NT2/D1 (cell line): ENCODE data around the gene NUDT7.

ENCODE experiments used
- DNase-seq: peaks from one replicate; pipeline ENCODE4 v3.0.0-alpha.2; 2011; ENCODE audit warnings: low read depth, low spot score
- H3K27me3 ChIP-seq: 2 replicates; pipeline ENCODE4 v1.6.0; 2011; ENCODE audit warnings: mild to moderate bottlenecking; ENCODE audit not compliant: insufficient read length, insufficient read depth
- H3K36me3 ChIP-seq: 2 replicates; pipeline ENCODE4 v1.6.1; 2011; ENCODE audit warnings: mild to moderate bottlenecking, low read length, mixed read lengths; ENCODE audit not compliant: insufficient read depth, insufficient read length
- H3K4me1 ChIP-seq: 2 replicates; pipeline ENCODE4 v1.5.1; 2011; ENCODE audit not compliant: insufficient read depth, insufficient read length
- H3K4me3 ChIP-seq: 2 replicates; pipeline ENCODE4 v1.5.1; 2011; ENCODE audit warnings: low read depth; ENCODE audit not compliant: insufficient read length
- H3K9ac ChIP-seq: 2 replicates; pipeline ENCODE4 v1.6.0; 2011; ENCODE audit warnings: low read depth; ENCODE audit not compliant: insufficient read length
- H3K9me3 ChIP-seq: 2 replicates; pipeline ENCODE4 v1.5.1; 2011; ENCODE audit warnings: mild to moderate bottlenecking, low read length; ENCODE audit not compliant: insufficient read depth
- SUZ12 ChIP-seq: IDR thresholded peaks from 2 replicates; pipeline ENCODE4 v1.6.1; 2011; ENCODE audit not compliant: insufficient read length, insufficient read depth; ENCODE audit errors: extremely low read depth
- YY1 ChIP-seq: IDR thresholded peaks from 2 replicates; pipeline ENCODE4 v1.6.1; 2011; ENCODE audit not compliant: insufficient read length, insufficient read depth
- ZNF274 ChIP-seq: IDR thresholded peaks from 2 replicates; pipeline ENCODE4 v1.6.1; 2011; ENCODE audit warnings: mild to moderate bottlenecking, low read depth, low read length

Gene NUDT7

DNA sequence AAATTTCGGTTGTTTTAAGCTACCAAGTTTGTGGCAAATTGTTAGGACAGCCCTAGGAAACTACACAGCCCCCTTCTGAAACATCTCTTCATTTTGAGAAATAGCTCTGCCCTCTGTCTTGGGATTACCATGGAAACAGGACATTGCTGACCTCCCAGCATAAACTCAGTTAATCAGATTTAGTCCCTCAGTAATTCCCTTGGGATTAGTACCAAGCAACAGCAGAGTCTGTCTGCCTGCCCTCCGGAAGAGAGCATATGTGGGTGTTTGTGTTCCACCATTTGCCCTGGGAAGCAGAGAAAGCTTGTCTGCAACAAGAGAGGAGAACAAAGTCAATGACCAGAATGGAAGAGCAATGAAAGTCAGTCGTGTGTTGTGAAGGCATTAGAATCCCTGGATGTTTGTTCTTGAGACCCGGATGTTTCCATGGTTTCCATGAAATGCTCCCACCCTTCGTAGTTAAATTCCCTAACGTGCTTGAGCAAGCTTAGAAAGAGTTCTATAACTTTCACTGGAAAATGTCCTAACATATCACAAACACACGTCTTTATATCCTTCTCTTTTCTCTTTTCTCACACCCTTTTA lies 26.2 kb downstream of the NUDT7 start:
- TF ChIP-seq ZNF274: no peak
- Histone ChIP-seq H3K4me3 (no peak overlapping the region), H3K36me3 (no peaks in the 10 kb centered on the region), H3K4me1 (no peaks in the 10 kb centered on the region), H3K9me3 (no peaks in the 10 kb centered on the region), H3K9ac (no peak overlapping the region), H3K27me3 (peaks cover 3% of the 10 kb centered on the region)
- DNase-seq: no peak

DNA sequence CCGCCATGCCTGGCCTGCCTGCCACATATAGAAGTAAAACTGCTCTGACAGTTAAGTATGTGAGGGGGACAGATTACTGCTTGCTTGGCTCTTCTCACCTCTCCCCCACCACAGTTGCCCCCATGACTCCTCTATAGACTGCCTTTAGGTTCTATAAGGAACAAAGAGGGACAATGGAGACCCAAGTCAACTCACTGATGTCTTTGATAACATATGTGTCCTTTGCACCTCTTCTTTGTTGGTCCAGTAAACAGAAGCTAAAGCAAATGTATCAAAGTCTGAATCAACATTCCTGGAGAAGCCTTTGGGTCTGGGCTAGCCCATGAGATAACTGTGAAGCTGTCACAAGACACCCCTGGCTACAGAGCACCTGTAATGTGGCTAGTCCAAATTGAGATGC lies 27.1 kb downstream of the NUDT7 start:
- Histone ChIP-seq H3K27me3 (peaks cover 3% of the 10 kb centered on the region), H3K9ac (no peak overlapping the region), H3K9me3 (no peaks in the 10 kb centered on the region), H3K4me1 (no peaks in the 10 kb centered on the region), H3K36me3 (no peaks in the 10 kb centered on the region), H3K4me3 (no peak overlapping the region)
- no peak for TF ChIP-seq SUZ12
- no peak for TF ChIP-seq ZNF274
- TF ChIP-seq YY1: no peak
- no peak for DNase-seq

DNA sequence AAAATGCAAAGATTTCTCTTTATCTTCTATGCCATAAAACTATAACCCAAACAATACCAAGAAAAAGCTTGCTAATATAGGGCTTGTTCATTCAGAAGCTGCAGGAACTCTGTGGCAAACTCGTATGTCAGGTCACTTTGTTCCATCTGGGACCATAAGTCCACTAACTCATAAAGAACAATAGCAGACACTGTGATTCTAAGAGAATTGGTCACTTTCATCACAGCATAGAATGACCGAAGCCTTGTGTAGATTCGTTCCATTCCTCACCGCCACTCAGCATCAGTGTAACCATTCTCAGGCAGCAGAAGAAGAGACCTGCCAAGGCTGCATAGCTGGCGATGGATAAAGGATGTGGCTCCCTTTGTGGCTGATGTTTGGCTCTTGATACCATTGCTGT lies 35.7 kb downstream of the NUDT7 start:
- Histone ChIP-seq H3K36me3 (no peaks in the 10 kb centered on the region), H3K27me3 (no peaks in the 10 kb centered on the region), H3K9ac (no peak overlapping the region), H3K9me3 (no peaks in the 10 kb centered on the region), H3K4me3 (no peak overlapping the region), H3K4me1 (no peaks in the 10 kb centered on the region)
- TF ChIP-seq ZNF274 (no peak), YY1 (no peak), SUZ12 (no peak)
- DNase-seq: no peak

DNA sequence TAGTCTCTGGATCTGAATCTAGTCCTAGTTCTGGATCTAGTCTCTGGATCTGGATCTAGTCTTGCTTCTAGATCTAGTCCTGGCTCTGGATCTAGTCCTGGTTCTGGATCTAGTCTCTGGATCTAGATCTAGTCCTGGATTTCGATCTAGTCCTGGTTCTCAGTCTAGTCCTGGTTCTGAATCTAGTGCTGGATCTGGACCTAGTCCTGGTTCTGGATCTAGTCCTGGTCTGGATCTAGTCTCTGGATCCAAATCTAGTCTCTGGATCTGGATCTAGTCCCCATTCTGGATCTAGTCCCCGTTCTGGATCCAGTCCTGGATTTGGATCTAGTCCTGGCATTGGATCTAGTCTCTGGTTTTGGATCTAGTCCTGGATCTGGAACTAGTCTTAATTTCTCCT lies 36.2 kb downstream of the NUDT7 start:
- H3K36me3 ChIP-seq: no peaks in the 10 kb centered on the region
- no peak overlapping the region for H3K4me3 ChIP-seq
- no peak for DNase-seq
- no peaks in the 10 kb centered on the region for H3K9me3 ChIP-seq
- H3K4me1 ChIP-seq: no peaks in the 10 kb centered on the region
- no peak overlapping the region for H3K9ac ChIP-seq
- no peaks in the 10 kb centered on the region for H3K27me3 ChIP-seq
- TF ChIP-seq SUZ12 (no peak), YY1 (no peak), ZNF274 (no peak)

DNA sequence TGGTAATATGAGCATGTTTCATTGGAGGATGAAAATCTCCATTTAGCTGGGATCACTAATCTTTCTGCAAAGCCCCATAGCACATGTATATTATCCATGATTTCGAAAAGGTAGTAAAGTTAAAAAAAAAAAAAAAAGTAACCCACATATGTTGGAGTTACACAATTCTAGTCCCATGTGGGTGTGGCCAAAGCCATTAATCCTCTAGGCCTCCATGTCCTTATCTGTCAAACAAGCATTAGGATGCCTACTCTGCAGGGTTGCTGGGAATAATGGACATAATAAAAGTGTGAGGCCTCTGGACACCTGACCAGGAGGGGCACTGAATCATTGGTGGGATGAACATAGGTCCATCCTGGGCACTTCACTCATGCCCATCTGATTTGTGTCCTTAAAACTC lies 36.9 kb downstream of the NUDT7 start:
- Histone ChIP-seq H3K27me3 (no peaks in the 10 kb centered on the region), H3K9me3 (no peaks in the 10 kb centered on the region), H3K36me3 (no peaks in the 10 kb centered on the region), H3K9ac (no peak overlapping the region), H3K4me3 (no peak overlapping the region), H3K4me1 (no peaks in the 10 kb centered on the region)
- no peak for DNase-seq
- no peak for TF ChIP-seq YY1
- no peak for TF ChIP-seq ZNF274
- TF ChIP-seq SUZ12: no peak

DNA sequence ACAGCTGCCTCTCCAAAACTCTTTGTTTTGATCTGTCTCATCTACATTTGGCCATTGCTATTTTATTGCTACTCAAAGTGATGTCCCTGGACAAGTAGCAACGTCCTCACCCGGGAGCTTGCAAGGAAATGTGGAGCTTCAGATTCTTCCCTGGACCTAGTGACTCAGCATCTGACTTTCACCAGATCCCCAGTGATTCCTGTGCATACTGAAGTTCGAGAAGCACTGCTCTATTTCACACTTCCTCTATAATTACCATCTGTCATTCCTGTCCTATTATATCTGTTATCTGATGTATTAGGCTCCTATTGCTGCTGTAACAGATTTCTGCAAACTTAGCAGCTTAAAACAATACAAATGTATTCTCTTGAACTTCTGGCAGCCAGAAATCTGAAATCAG lies 37.5 kb downstream of the NUDT7 start:
- no peaks in the 10 kb centered on the region for H3K36me3 ChIP-seq
- no peak for TF ChIP-seq YY1
- no peak for TF ChIP-seq ZNF274
- no peak for TF ChIP-seq SUZ12
- H3K4me1 ChIP-seq: no peaks in the 10 kb centered on the region
- H3K9me3 ChIP-seq: no peaks in the 10 kb centered on the region
- no peak overlapping the region for H3K9ac ChIP-seq
- no peak overlapping the region for H3K4me3 ChIP-seq
- no peak for DNase-seq
- H3K27me3 ChIP-seq: no peaks in the 10 kb centered on the region

- Histone ChIP-seq H3K36me3 (no peaks in the 10 kb centered on the region), H3K4me3 (no peak overlapping the region), H3K9ac (no peak overlapping the region), H3K27me3 (no peaks in the 10 kb centered on the region), H3K9me3 (no peaks in the 10 kb centered on the region), H3K4me1 (no peaks in the 10 kb centered on the region)
- TF ChIP-seq YY1: no peak
- TF ChIP-seq SUZ12: no peak
- TF ChIP-seq ZNF274: no peak
- no peak for DNase-seq
These were observed 38.5 kb downstream of the NUDT7 start for GRCh38 chr16:77760800-77761199.

DNA sequence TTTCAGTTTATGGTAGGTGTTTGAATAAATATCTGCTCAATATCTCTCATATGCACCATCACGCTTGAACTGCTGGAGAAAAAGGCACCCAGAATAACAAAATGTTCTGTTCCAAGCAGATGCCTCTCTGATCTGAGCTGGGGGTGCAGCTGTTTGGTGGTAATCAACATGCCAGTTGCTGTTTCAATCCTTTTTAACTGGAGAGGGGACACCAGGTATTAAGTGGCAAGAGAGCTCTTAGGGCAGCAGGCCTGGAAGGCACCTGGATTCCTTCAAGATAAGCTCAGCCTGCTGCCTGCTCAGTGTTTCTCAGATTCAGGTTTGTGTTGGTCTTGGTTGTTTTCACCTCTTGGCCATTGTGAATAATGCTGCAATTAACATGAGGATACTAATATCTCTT lies 38.9 kb downstream of the NUDT7 start:
- Histone ChIP-seq H3K4me1 (no peaks in the 10 kb centered on the region), H3K9me3 (no peaks in the 10 kb centered on the region), H3K36me3 (no peaks in the 10 kb centered on the region), H3K9ac (no peak overlapping the region), H3K27me3 (no peaks in the 10 kb centered on the region), H3K4me3 (no peak overlapping the region)
- no peak for DNase-seq
- TF ChIP-seq YY1 (no peak), SUZ12 (no peak), ZNF274 (no peak)
